Activated CD8-positive, alpha-beta memory T cell treated with anti-CD3 and anti-CD28 coated beads, Interleukin-2, amount 50 U/mL, for 24 hours (primary cell): Measurements from ENCODE around the gene RTN4RL1.
A peak's percentile ranks its signal among the peaks of the same experiment; 100 is the strongest.

Experiments used
- DNase-seq: peaks from one replicate; pipeline ENCODE4 v3.0.0-alpha.2; 2020; ENCODE audit errors: extremely low read depth

The RTN4RL1 gene

DNA sequence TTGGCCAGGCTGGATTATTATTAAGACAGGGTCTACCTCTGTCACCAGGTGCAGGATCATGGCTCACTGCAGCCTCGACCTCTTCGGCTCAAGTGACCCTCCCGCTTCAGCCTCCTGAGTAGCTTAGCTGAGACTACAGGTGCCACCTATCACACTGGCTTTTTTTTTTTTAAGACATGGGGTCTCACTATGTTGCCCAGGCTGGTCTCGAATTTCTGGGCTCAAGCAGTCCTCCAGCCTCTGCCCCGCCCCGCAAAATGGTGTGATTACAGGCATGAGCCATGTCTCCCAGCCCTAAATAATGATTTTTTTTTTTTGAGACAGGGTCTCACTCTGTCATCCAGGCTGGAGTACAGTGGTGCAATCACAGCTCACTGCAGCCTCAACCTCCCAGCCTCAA lies 22.5 kb upstream of the RTN4RL1 start:
- DNase-seq = no peak

DNA sequence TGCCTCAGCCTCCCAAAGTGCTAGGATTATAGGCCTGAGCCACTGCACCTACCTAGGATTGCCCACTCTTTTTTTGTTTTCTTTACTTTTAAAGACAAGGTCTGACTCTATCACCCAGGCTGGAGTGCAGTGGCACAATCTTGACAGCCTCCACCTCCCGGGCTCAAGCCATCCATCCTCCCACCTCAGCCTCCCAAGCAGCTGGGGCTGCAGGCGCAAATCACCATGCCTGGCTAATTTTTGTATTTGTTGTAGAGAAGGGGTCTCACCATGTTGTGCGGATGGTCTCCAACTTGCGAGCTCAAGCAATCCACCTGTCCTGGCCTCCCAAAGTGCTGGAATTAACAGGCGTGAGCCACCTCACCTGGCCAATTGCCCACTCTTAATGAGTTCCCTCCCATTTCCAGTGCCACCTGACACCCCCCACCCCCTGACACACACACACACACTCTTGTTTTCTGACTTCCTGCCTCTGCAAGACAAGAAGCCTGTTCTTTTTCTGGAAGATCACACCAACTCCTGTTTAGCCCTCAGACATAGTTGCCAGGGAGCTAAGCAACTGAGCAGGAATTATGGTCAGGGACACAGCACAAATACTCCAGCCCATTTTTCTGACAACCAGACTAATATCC lies 19.2 kb upstream of the RTN4RL1 start:
- DNase-seq = no peak

- DNase-seq = no peak
These were observed 18.7 kb upstream of the RTN4RL1 start for GRCh38 chr17:2043785-2044184.

- DNase-seq = no peak
These were observed 17.8 kb upstream of the RTN4RL1 start for GRCh38 chr17:2042933-2043332.

- no peak for DNase-seq
These were observed 17.3 kb upstream of the RTN4RL1 start for GRCh38 chr17:2042390-2042847.

DNA sequence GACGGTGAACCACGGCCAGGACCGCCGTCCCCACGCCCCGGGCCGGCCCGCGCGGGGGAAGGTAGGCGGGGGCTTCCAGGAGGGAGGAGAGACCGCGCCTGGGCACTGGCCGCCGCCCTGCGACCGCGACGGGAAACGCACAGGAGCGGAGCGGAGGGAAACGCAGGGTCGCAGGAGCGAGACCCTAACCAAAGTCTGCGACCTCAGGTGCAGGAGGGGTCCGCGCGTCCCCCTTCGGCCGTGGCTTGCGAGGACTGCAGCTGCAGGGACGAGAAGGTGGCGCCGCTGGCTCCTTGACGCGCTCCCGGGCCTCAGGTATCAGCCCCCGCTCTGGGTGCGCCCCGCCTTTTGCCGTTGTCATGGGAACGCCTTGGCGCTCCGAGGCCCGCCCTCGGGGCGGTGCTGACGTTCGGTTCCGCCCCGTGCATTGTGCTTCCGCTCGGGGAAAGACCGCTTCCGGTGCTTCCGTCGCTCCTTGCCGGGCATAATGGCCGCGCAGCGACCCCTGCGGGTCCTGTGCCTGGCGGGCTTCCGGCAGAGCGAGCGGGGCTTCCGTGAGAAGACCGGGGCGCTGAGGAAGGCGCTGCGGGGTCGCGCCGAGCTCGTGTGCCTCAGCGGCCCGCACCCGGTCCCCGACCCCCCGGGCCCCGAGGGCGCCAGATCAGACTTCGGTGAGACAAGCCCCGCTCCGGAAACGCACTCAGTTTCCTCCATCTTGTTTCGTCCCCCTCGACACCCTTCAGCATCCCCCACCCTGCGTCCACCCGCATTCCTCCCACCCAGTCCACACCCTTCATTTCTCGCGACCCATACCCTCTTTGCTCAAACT lies 16.6 kb upstream of the RTN4RL1 start, which contains the start of gene OVCA2:
Gene OVCA2, plus strand, starts transcription at position 462 of the 829 bp plus-strand sequence. Its CDS starts 26 bp downstream, at position 488.
- DNase-seq = peak; percentile 91

DNA sequence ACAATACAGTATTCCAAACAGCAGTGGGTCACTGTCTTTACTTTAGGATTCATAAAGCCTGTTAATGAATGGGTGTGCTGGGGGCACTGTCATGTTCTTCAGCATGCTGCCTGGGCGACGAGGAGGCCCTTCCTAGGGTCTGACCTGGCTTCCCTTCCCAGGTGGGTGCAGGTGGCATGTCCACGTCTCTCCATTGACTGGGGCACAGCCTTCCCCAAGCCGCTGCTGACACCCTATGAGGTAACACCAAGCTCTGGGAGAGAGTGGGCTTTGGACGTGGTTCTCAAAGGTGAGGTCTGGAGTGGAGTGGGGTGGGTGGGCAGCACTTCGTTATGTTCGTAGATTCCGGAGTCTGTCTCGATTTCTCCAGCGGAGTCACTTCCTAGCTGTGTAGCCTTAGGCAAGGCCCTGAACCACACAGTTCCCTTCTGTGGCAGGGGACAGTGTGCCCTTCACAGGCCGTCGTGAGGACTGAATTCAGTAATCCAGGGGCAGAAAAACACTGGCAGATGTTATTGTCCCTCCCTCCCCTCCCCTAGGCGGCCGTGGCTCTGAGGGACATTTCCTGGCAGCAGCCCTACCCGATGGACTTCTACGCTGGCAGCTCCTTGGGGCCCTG lies 15.9 kb upstream of the RTN4RL1 start:
- no peak for DNase-seq

- DNase-seq = no peak
These were observed 15.2 kb upstream of the RTN4RL1 start for GRCh38 chr17:2040219-2040827.

DNA sequence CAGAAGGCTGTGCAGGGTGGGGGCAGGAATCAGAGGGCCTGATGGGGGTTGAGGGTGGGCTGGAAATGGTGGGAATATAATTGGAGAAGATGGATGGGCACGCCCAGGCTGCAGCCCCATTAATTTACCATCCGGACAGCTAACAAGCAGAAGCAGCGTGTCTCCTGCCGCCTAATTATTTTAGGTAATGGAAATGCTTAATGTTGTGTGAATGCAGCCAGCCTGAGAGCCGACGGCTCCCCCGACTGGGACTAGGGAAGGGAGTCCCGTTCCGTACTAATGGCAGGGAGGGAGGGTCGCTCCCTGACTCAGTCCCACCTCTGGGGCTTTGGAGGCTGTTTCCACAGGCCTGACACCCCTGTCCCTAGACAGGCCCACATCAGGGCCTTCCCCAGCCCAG lies 12.0 kb upstream of the RTN4RL1 start:
- no peak for DNase-seq

DNA sequence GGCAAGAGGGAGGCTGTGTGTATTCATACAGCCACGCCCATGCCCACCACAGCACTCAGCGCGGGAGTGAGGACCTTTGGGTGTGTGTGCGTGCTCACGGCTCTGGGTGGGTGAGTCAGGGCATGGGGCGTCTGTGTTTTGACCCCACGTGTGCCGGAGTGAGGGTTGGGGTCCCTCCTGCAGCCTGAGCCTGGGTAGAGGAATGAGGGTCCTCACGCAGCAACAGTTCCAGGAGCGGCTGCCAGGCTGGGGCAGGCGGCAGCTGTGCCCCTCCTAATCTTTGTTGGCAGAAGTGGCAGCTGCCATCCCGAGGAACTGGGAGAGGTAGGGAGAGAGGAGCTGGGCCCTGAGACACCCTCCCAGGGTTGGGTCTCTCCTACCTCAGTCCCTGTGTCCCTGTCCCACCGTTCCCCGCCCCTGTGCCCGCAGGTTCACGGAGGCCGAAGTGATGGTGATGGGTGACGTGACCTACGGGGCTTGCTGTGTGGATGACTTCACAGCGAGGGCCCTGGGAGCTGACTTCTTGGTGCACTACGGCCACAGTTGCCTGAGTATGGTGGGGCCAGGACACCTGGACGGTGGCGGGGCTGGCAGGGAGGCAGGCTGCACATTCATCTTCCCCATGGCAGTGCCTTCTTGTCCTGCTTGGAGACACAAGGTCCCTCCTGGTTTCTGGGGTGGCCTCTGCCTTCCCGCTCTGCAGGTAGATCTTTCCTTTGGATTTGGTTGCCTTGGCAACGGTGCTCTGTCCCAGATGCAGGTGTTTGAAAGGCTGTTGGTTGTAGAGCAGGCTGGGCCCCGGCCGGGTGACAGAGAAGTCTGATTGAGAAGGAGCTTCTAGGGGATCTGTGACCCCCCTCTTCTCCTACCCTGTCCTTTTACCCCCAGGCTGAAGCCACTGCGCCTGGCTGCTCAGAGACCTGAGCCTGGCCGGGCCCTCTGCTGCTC lies 10.7 kb upstream of the RTN4RL1 start:
- no peak for DNase-seq

GRCh38 chr17:2034806-2035540 lies 9.8 kb upstream of the RTN4RL1 start:
- DNase-seq = no peak

DNA sequence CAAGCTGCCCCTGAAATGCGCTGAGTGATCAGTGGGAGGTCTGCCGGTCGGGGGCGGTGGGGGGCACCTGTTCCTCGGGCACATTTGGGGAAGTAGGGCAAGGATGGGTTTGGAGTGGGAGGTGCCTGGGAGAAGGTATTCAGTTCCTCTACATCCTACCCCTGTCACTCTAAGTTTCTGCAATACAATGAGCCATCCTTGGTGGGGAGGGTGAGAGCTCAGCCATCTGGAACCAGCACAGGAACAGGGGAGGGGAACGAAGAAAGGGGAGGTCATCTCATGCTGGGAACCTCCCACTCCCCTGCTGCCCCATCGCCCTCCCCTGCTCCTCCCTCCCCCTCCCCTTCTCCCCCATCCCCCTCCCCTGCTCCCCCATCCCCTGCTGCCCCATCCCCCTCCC lies 9.0 kb upstream of the RTN4RL1 start:
- no peak for DNase-seq

- DNase-seq = no peak
These were observed 8.0 kb upstream of the RTN4RL1 start for GRCh38 chr17:2033153-2033552.

- DNase-seq = no peak
These were observed 5.6 kb upstream of the RTN4RL1 start for GRCh38 chr17:2030779-2031163.

DNA sequence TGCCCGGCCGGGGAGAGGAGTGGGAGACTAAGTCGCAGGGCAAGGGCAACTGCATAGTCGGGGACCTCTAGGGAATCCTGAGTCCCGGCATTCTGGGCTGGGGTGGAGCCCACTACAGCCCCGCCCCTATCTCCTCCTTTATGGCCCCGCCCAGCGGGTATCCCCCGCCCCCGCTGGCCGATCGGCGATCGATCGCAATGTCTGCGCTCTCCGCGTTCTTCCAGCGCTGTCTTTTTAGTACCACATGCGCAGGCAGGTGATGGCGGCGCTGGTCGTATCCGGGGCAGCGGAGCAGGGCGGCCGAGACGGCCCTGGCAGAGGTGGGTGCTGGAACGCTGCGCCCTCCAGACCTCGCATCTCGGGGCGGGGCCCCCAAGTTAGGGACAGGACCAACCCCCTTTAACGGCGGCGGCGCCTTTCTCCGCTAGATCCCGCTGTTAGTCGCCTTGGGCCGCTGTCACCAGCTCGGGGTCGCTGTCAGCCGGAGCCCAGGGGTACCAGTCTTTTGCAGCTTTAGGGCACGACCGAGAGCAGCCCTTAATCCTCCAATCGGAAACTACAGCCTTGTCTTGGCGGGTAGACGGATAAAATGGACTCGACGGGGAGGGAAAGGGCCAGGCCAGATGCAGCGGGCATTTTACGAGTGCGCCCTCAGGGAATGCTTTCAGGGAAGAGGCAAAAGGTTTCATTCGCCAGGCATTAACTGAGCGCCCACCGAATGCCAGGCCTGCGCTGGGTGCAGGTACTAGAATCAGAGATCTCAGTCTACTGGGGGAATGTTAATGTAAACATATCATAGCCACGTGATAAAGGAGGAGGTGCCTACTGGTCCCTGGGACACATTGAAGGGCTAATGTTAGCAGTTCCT lies 5.0 kb upstream of the RTN4RL1 start, which contains the start of gene DPH1:
Gene DPH1, plus strand, starts transcription at position 243 of the 868 bp plus-strand sequence. Its CDS starts 17 bp downstream, at position 260.
- no peak for DNase-seq

DNA sequence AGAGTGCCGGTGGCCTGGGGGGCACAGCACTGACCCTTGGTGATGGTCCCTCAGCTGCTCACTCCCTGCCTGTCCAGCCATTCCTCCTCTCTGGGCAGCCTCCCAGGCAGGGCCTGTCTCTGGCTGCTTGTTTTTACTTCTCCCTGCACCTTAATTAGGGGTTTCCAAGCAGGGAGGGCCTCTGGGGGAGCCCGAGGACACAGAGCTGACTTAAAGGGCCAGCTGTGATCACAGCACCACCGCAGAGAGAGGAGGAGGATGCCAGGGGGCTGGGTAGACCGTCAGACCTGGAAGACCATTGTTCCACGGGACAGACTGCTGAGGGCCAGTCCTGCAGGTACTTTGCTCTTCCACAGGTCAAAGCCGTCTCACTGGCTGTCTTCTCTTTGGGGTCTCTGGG lies 3.6 kb upstream of the RTN4RL1 start:
- no peak for DNase-seq

DNA sequence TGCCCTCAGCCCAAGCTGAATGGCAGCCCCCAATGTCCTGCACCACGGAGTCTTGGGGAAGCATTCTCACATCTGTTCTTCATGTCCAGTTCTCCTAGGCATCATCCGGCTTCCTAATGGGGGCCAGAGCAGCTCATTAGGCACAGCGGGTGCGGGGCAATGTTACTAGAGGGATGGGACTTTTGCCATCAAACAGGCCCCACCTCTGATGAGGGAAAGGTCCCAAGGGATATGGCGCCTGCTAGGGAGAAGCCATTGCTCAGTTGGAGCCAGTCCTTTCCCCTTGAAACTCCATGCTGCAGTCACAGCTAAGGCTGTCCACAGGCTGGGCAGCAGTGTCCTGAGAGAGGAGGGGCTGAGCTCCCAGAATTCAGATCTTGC lies 3.1 kb upstream of the RTN4RL1 start:
- no peak for DNase-seq

- DNase-seq = no peak
These were observed 2.5 kb upstream of the RTN4RL1 start for GRCh38 chr17:2027528-2028233.
